Measurements from ENCODE around the gene SLC6A2. TPM values are rescaled to one million over a fixed set of nuclear protein-coding genes. Genes with fewer than 3 reads are reported as not detected.

Gene SLC6A2
- total RNA-seq, 1 donor from 2014 or later = not detected

DNA sequence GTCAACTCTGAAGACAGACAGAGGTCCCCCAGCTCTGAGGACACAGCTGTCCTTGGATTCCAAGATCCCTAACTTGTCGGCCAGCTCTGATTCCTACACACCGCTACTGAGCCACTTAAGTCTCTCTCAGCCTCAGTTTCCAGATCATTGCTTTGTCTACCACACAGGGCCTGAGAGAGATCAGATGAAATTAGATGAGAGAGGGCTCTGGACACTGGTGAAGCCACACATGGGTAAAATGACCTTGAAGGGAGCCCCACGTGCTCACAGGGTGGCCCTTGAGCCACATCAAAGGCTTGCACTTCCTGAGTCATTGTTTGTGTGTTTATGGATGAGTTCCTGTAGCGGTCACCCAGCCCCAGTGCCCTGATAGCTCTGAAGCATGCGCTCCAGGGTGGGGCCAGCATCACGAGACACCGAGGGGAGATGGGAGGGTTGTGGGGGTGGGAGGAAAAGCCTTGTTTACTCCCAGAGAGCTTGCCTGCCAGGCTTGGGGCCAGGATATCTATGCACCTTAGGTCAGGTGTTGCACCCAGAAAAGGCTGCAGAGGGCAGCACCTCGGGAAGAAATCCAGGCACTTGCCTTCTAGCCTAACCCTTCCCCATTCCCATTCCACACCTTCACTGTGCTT, 32.7 kb upstream of the SLC6A2 start:
- intact Hi-C loops (cut with DNase I) = no loop called here
- no peak overlapping the region for H3K4me3 ChIP-seq
- DNase-seq (ENCODE audit: low spot score in 2 of 2) = no peak
- TF ChIP-seq, protein P1, sequence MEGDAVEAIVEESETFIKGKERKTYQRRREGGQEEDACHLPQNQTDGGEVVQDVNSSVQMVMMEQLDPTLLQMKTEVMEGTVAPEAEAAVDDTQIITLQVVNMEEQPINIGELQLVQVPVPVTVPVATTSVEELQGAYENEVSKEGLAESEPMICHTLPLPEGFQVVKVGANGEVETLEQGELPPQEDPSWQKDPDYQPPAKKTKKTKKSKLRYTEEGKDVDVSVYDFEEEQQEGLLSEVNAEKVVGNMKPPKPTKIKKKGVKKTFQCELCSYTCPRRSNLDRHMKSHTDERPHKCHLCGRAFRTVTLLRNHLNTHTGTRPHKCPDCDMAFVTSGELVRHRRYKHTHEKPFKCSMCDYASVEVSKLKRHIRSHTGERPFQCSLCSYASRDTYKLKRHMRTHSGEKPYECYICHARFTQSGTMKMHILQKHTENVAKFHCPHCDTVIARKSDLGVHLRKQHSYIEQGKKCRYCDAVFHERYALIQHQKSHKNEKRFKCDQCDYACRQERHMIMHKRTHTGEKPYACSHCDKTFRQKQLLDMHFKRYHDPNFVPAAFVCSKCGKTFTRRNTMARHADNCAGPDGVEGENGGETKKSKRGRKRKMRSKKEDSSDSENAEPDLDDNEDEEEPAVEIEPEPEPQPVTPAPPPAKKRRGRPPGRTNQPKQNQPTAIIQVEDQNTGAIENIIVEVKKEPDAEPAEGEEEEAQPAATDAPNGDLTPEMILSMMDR (IDR thresholded peaks at IDR 0.05) = no peak
- H3K9me3 ChIP-seq = no peaks in the 10 kb centered on the region
- H3K36me3 ChIP-seq = no peaks in the 10 kb centered on the region
- H3K27ac ChIP-seq = no peak overlapping the region
- no peaks in the 10 kb centered on the region for H3K27me3 ChIP-seq
- no peaks in the 10 kb centered on the region for H3K4me1 ChIP-seq

DNA sequence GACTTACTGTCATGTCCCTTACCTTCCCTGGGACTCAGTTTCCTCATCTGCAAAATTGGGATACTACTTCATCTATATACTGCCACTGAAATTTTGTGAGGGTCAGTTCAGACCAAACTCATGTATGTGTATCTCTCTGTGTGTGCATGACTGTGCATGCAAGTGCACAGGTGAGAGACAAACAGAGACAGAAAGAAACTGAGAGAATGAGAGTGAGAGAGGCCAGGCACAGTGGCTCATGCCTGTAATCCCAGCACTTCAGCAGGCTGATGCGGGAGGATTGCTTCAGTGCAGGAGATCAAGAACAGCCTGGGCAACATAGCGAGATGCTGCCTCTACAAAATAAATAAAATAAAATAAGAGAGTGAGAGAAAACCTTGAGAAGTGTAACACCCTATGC, 32.1 kb upstream of the SLC6A2 start:
- TF ChIP-seq, protein P1 (IDR thresholded peaks at IDR 0.05) = no peak
- intact Hi-C loops (cut with DNase I) = no loop called here

DNA sequence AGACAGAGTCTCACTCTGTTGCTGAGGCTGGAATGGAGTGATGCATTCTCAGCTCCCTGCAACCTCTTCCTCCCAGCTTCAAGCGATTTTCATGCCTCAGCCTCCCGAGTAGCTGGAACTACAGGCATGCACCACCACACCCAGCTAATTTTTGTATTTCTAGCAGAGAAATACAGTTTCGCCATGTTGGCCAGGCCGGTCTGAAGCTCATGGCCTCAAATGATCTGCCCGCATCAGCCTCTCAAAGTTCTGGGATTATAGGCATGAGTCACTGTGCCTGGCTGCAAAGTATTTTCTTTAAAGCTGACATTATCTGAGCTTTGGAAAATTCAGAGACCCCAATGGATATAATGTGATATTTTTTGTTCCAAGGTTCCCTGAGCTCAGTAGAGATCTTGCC, 31.1 kb upstream of the SLC6A2 start:
- intact Hi-C loops (cut with DNase I) = no loop called here
- TF ChIP-seq, protein P1 (IDR thresholded peaks at IDR 0.05) = no peak
- DNase-seq (ENCODE audit: low spot score in 2 of 2) = no peak

More for the DNA sequence above, 32.1 kb upstream of the SLC6A2 start:
- Histone ChIP-seq H3K36me3 (no peaks in the 10 kb centered on the region), H3K9me3 (no peaks in the 10 kb centered on the region), H3K4me3 (no peak overlapping the region), H3K27ac (no peak overlapping the region), H3K27me3 (no peaks in the 10 kb centered on the region), H3K4me1 (no peaks in the 10 kb centered on the region)
- no peak for DNase-seq (ENCODE audit: low spot score in 2 of 2)

DNA sequence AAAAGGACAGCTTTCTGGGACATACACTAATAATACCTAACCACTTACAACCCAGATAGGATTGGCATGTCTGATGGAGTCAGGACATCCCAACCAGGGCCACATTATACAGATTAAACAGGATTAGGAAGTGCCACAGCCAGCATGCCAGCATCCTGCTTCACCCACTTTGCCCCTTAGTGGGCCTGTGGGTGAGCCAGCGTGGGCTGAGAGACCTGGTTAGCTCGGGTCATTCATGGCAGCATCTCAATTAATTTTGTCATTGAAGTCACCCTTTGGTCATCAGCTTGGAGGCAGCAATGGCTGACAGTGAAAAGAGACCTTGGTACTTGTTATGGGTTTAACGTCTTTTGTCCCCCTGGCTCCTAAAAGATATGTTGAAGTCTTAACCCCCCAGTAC, 29.9 kb upstream of the SLC6A2 start:
- Histone ChIP-seq H3K9me3 (no peaks in the 10 kb centered on the region), H3K27ac (no peak overlapping the region), H3K36me3 (no peaks in the 10 kb centered on the region), H3K4me1 (no peaks in the 10 kb centered on the region), H3K27me3 (no peaks in the 10 kb centered on the region), H3K4me3 (no peak overlapping the region)
- no peak for DNase-seq (ENCODE audit: low spot score in 2 of 2)
- intact Hi-C loops (cut with DNase I) = no loop called here
- TF ChIP-seq, protein P1 (IDR thresholded peaks at IDR 0.05) = no peak

More for the DNA sequence above, 31.1 kb upstream of the SLC6A2 start:
- no peak overlapping the region for H3K27ac ChIP-seq
- no peaks in the 10 kb centered on the region for H3K27me3 ChIP-seq
- no peaks in the 10 kb centered on the region for H3K9me3 ChIP-seq
- no peaks in the 10 kb centered on the region for H3K36me3 ChIP-seq
- H3K4me1 ChIP-seq = no peaks in the 10 kb centered on the region
- H3K4me3 ChIP-seq = no peak overlapping the region

DNA sequence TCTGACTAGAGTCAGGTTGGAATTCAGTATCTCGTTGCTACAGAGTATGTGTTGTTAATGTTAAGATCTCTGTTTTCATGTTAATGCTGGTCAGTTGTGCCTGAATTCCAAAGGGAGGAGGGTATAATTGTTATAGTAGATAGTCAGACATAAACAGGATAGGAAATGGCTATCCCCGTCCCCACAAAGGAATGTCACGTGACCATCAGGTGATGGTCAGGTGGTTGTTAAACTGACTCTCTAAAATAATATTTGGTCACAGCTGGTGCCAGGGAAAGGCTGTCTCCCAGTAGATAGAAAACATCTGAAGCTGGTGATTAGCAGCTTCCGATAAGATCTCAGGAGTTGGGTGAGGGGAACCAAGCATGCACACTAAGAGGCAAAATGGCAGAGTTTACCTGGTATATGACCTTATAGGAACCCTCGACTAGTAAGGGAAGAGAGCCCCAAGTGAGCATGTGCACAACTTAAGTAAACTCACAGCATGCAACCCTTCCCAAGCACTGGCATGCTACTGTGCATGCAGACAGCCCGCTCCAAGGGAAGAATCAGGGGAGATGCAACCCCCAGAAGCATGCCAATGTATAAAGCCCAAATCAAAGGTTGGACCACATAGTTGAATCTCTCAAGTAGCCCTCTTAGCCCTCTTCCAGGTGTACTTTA, 27.4 kb upstream of the SLC6A2 start:
- DNase-seq (ENCODE audit: low spot score in 2 of 2) = no peak
- no peaks in the 10 kb centered on the region for H3K36me3 ChIP-seq
- no peaks in the 10 kb centered on the region for H3K4me1 ChIP-seq
- intact Hi-C loops (cut with DNase I) = no loop called here
- TF ChIP-seq, protein P1 (IDR thresholded peaks at IDR 0.05) = no peak
- H3K4me3 ChIP-seq = no peak overlapping the region
- no peaks in the 10 kb centered on the region for H3K27me3 ChIP-seq
- H3K9me3 ChIP-seq = no peaks in the 10 kb centered on the region
- no peak overlapping the region for H3K27ac ChIP-seq

Measured in ascending aorta (tissue), 2 donors.